Muscle of back (tissue), 11 donors: Measurements from ENCODE around the gene PSME3IP1. TPM values are rescaled to one million over a fixed set of nuclear protein-coding genes. Genes with fewer than 3 reads are reported as not detected.

Source experiments
- DNase-seq, 3 donors: peaks; one replicate each; pipeline versions ENCODE4 v3.0.0 to v3.0.0-alpha.2; 2013
- polyA plus RNA-seq, 10 donors: library from polyadenylated mRNA; unstranded; fragments of 120-200 nt; gene quantifications; one replicate each; pipeline ENCODE4 v1.2.1, GENCODE V29; 2013; ENCODE audit not compliant: insufficient read length in 10 of 10

Gene PSME3IP1
- polyA plus RNA-seq, 10 donors: 42.9 to 71.2 (median 56.2) TPM

- DNase-seq: no peak
These were observed 39.7 kb downstream of the PSME3IP1 start for GRCh38 chr16:57146040-57146647.

- no peak for DNase-seq
These were observed 40.5 kb downstream of the PSME3IP1 start for GRCh38 chr16:57145046-57146021.

- no peak for DNase-seq
These were observed 41.8 kb downstream of the PSME3IP1 start for GRCh38 chr16:57144027-57144426.

- DNase-seq: no peak
These were observed 42.5 kb downstream of the PSME3IP1 start for GRCh38 chr16:57143149-57143921.

- DNase-seq: no peak
These were observed 43.8 kb downstream of the PSME3IP1 start for GRCh38 chr16:57141822-57142631.

- DNase-seq: no peak
These were observed 44.7 kb downstream of the PSME3IP1 start for GRCh38 chr16:57140931-57141668.

GRCh38 chr16:57138281-57138935 is 47.4 kb downstream of the PSME3IP1 start:
- no peak for DNase-seq

- DNase-seq: no peak
These were observed 48.1 kb downstream of the PSME3IP1 start for GRCh38 chr16:57137566-57138273.

GRCh38 chr16:57137043-57137442 is 48.8 kb downstream of the PSME3IP1 start:
- no peak for DNase-seq

- no peak for DNase-seq
These were observed 50.9 kb downstream of the PSME3IP1 start for GRCh38 chr16:57134982-57135381.

GRCh38 chr16:57133886-57134285 is 52.0 kb downstream of the PSME3IP1 start:
- no peak for DNase-seq

GRCh38 chr16:57133031-57133430 is 52.8 kb downstream of the PSME3IP1 start:
- no peak for DNase-seq

- DNase-seq: no peak
These were observed 53.4 kb downstream of the PSME3IP1 start for GRCh38 chr16:57132470-57132869.

- no peak for DNase-seq
These were observed 54.4 kb downstream of the PSME3IP1 start for GRCh38 chr16:57131351-57131970.

- no peak for DNase-seq
These were observed 54.9 kb downstream of the PSME3IP1 start for GRCh38 chr16:57130950-57131321.

- DNase-seq: no peak
These were observed 57.0 kb downstream of the PSME3IP1 start for GRCh38 chr16:57128771-57129389.

GRCh38 chr16:57127836-57128235 is 58.0 kb downstream of the PSME3IP1 start:
- no peak for DNase-seq

GRCh38 chr16:57127037-57127763 is 58.6 kb downstream of the PSME3IP1 start:
- DNase-seq: no peak
